Stimulated activated CD4-positive, alpha-beta T cell treated with anti-CD3 and anti-CD28 coated beads, Interleukin-12 subunit alpha, Interleukin-12 subunit beta, amount 100 ng/mL, for 4 hours (primary cell): ENCODE data around the gene ANO10.
"Not testable (repeated sequence)": the region's sequence is repeated elsewhere in the genome, so short reads cannot be mapped to it uniquely, and the experiment has no call there.

Experiments used
- DNase-seq: peaks from one replicate; pipeline ENCODE4 v3.0.0-alpha.2; 2020

ANO10 gene

DNA sequence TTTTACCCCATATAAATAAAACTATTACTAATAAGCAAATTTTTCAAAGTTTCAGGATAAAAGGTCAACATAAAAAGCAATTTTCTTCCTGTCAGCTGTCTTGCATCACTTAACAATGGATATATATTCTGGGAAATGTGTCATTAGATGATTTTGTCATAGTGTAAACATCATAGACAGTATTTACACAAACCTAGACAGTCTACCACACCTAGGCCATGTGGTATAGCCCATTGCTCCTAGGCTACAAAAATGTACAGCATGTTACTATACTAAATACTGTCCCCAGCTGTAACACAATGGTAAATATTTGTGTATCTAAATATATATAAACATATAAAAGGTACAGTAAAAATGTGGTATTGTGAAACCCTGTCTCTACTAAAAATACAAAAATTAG lies 156.7 kb downstream of the ANO10 start:
- no peak for DNase-seq

DNA sequence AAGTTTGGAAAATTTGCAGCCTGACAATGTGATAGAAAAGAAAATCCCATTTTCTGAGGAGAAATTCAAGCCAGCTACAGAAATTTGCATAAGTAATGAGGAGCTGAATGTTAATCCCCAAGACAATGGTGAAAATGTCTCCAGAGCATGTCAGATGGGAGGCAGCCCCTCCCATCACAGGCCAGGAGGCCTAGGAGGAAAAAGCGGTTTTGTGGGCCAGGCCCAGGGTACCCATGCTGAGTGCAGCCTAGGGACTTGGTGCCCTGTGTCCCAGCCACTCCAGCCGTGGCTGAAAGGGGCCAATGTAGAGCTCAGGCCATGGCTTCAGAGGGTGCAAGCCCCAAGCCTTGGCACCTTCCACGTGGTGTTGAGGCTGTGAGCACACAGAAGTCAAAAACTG lies 159.2 kb downstream of the ANO10 start:
- DNase-seq: not testable (repeated sequence)

DNA sequence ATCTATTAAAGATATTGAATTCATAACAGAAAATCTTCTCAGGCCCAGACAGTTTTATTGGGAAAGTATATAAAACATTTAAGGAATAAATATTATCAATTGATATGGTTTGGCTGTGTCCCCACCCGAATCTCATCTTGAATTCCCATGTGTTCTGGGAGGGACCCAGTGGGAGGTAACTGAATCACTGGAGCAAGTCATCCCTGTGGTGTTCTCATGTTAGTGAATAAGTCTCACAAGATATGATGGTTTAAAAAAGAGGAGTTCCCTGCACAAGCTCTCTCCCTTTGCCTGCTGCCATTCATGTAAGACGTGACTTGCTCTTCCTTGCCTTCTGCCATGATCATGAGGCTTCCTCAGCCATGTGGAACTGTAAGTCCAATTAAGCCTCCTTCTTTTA lies 160.5 kb downstream of the ANO10 start:
- no peak for DNase-seq

DNA sequence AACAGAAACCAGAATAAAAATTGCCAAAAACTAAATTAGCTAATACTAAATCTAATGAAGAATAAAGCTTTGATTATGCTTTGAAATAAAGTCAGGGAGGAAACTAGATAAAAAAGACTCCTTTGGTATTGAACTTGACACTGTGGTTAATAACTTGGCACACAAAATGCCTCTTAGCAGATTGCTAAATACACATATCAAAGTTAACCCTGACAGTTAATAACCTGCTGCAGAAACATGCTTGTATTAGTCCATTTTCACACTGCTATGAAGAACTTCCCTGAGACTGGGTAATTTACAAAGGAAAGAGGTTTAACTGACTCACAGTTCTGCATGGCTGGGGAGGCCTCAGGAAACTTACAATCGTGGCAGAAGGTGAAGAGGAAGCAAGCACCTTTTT lies 164.8 kb downstream of the ANO10 start:
- not testable (repeated sequence) for DNase-seq

DNA sequence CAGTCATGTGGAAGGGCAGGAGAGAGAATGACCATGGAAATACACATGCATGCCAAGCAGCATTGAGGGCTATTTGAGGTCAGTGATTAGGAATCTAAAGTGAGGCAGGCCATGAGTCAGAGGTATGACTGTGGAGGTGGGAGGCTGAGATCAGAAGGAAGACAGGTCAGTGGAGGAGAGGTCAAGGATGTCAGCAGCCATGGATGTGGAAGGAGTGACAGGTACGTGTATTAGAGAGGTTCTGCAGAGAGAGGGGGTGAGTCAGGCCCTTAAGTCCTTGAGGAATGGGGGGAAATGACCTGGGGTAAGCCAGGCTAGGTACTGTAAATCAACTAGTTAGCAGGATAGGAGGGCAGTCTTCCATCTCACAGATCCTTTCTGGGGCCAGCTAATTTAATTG lies 166.6 kb downstream of the ANO10 start:
- DNase-seq: no peak

DNA sequence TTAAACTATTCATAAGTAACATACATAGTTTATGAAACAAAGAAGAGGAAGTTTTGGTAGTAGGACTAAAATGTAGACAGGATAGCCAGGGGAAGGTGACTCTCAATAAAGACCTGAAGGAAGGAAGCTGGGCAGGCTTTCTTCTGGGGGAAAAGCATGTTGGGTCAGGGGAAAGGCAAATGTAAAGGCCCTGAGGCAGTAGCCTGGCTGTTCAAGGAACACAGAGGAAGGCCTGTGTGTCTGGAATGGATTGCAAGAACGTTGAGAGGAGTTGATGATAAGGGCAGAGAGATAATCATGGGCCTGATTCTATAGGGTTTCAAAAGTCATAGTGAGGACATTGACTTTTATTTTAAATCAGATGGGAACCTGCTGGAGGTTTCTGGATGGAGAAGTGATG lies 167.8 kb downstream of the ANO10 start:
- no peak for DNase-seq

DNA sequence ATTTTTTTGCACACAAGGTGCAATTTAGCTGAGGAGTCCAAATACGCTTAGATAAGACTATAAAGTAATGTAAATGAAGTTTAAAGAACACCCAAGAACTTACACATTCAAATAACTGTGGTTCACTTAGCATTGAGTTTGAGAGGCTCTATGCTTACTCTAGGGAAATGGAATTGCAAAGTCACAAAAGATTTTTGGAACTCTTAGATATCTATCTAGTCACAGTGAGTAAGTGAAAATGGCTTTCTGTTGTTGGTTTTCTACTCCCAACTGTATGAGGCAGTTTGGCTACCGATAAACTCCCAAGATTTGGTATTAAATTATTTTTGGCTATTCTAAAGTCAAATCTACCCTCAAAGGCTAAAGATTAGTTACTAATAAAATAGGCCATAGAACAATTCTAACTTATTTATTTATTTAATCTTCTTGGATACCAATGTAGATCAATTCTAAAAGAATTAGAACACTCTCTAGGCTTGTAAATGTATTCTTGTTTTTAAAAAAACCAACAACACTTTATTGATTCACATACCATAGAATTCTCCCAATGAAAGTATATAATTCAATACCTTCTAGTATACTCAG lies 170.0 kb downstream of the ANO10 start:
- no peak for DNase-seq

DNA sequence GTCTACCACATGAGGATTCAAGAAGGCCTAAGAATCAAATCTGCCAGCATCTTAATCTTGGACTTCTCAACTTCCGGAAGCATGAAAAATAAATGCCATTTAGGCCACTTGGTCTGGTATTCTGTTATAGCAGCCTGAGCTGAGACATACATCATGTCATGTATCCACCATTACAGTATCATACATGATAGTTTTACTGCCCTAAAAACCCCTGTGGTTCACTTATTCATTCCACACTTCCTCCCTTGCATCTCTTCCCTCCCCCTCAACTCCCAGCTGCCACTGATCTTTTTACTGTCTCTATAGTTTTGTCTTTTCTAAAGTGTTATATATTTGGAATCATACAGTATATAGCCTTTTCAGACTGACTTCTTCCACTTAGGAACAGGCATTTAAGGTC lies 173.7 kb downstream of the ANO10 start:
- no peak for DNase-seq

DNA sequence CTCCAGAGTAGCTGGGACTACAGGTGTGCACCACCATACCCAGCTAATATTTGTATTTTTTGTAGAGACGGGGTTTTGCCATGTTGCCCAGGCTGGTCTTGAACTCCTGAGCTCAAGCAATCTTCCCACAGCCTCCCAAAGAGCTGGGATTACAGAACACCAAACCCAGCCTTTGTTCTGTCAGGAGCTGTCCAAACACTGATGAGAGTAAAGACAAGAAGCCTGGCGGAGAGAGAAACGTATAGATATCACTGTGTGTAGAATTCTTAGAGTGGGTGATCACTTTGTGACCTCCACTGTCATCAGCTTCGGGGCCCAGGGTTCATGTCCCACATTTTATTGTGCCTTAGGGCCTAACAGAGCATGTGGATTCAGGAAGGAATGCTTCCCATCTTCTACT lies 176.0 kb downstream of the ANO10 start:
- DNase-seq: no peak

DNA sequence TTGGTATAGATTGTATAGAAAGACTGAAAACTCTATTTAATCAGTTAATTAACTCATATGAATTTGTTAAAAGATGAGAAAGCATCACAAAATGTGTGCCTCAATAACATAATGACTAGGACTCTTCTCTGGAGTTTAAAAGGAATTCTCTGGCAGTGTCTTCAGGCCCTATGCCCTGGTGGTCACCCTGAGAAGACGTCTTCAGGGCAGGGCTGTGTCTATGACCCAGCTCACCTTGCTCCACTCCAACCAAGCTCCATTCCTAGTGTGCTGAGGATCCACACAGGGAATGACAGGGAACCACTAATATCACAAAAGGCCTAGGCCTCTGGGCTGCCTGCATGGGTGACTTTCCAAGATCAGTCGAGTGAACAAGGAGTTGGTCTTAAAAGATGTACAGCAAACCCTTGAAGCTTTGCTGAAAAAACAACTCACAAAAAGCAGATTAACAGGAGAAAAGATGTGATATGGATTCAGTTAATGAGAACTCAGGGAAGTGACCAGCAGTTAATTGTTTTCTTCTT lies 178.9 kb downstream of the ANO10 start:
- DNase-seq: no peak

DNA sequence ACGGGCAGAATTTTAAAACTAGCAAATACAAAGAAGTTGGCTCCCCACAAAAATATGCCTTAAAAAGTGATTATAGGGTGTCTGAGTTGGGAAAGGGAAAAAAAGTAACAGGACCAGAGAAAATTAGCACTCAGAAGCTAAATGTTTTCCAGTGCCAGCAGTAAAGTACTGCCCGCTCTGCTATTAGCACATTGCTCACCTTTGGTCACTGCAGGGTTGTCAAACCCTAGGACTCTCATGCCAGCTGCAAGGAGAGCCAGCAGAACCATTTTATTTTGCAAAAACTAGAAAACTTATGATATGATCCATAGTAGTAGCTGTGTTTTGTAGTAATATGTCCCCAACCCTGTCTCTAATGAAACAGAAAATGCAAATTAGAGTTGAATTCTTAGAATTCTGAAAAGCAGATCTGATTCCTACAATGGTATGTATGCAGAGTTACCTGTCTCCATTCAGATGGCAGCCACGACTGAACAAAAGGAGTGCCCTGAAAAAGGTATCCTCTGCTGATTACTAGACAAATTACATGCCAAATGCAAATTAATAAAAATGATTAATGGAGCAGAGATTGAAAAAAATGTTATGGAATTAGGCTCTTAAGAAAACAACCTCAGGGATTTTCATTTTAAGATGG lies 185.2 kb downstream of the ANO10 start:
- no peak for DNase-seq

DNA sequence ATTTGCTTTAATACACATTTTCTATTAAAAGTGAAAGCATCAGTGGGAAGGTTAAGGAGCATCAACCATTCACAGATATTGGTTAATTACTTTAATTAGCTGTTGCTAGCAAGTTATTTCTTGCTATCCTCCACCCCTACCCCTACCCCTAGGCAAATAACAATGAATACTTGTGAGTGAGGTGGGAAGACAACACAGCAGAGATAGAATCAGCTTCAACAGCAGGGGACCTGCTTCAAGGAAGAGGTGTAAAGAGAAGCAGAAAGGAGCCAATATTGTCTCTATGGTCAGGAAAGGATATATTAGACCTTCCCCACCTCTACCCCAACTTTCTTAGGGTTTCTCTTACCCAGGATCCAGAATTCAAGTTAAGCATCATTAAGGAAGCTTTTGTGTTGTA lies 186.1 kb downstream of the ANO10 start:
- DNase-seq: no peak

DNA sequence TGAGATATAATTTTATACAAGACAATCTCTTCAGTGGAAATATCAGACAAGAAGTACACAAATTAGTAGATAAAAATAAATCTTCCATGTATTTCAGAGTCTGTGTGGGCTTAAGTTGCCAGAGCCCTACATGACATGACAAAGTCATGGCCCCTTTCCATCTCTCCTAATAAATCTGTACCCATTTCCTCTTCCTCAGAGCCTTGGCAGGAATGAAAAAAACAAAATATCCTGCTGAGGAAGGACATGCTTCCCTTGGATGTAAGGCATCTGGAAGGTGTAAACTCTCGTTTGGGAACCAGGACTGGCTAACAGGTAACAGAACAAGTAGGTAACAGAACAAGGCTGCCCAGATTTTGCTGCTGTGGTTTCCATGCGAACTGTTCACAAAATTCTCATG lies 187.4 kb downstream of the ANO10 start:
- no peak for DNase-seq

DNA sequence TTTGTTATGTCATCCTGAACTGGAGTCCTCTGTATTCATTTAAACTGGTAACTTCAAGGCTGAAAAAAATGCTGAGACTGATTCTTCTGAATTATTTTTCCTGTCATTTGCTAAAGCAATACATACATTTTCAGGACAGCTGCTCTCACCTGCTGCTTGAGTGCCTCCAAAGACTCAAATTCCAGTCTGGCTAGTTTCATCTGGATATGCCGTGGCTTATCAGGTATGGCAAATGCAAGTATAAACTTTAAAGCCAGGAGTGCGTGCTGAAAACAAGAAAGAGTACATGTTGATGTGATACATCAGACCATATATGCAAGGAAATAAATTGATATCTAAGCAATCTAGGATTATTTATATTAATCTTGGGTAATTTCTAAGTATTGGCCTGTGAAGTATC lies 189.3 kb downstream of the ANO10 start:
- no peak for DNase-seq

DNA sequence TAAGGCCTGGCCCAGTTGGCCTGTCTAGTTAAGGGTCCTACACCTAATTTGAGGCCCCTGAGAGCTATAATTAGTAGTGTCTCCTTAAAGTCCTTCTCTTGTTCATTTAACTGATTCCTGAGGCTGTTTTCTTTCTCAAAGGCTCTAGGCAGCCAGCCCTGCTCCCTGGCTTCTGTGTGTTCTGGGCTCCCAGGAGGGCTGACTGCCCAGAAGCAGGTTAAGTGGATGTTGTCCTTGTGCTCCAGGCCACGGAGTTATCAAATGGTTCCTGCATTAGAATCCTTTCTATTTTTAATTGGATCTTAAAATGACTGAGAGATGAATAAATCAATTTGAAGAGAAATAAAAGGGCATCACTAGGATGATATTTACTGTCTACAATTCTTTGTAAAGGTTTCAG lies 195.4 kb downstream of the ANO10 start:
- DNase-seq: no peak

DNA sequence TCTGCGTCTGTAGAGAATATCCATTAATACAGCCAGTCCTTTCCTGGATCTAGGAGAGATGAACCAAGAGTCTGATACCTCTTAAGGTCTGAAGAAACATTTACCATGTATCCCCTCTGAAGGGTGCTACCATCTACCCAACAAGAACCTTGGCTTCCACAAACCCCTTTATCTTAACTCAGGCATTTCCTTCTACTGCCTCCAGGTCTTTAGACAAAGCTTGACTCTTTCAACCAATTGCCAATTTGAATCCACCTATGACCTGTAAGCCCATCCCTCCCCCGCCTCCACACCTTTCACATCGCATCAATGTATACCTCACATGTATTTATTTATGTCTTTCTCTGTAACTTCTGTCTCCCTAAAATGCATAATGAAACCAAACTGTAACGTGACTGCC lies 196.0 kb downstream of the ANO10 start:
- no peak for DNase-seq

DNA sequence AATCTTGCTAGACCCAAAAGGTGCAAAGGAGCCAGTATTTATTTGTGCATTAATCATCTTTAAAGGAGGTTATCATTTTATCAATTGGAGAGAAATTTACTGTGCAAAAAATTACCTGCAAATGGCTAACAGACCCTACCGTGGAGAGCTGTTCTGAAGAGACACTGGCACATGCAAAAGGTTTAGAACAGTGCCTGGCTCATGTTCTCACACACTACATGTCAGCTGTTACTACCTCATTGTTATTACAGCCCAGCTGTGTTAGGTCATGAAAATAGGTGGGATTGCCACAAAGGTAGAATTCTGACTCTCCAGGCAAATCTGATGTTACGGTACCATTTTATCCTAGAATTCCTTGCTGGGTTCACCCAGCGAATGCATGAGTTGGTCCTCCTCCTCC lies 198.2 kb downstream of the ANO10 start:
- no peak for DNase-seq

DNA sequence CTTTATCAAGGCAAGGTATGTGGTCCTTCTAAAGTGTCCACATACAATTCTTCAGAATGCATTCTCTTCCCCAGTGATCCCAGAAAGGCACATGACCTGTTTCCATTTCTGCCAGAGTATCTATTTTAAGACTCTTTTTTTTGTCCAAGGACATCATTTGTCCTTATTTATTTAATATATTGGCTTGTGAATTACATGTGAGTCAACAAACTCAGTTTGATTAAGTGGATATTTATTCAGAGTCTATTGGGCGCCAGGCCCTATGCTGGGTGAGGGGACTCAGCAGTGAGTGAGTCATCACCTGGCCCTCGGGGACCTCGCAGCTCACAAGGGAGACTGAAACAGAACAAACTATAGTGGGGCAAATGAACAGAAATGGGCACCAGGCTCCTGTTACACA lies 198.7 kb downstream of the ANO10 start:
- no peak for DNase-seq

DNA sequence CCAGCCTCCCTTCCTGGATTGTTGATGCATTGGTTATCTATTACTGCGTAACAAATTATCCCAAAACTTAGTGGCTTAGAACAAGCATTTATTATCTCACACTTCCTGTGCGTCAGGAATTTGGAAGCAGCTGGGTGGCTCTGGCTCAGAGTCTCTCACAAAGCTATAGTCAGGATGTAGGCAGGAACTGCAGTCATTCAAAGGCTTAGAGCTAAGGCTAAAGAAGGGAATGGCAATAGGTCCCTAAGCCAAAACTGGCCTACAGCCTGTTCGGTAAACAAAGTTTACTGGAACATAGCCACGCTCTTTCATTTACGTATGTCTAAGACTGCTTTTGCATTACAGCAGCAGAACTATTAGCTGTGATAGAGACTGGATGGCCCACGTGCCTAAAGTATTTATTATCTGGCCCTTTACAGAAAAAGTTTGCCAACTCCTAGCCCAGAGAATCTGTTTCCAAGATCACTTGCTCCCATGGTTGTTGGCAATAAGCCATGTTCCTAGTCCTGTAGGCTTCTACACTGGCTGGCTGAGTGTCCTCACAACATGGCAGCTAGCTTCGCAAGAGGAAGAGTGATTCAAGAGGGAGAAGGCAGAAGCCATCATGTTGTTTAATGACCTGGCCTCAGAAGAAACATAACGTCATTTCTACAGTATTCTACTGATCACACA lies 203.1 kb downstream of the ANO10 start:
- DNase-seq: no peak

DNA sequence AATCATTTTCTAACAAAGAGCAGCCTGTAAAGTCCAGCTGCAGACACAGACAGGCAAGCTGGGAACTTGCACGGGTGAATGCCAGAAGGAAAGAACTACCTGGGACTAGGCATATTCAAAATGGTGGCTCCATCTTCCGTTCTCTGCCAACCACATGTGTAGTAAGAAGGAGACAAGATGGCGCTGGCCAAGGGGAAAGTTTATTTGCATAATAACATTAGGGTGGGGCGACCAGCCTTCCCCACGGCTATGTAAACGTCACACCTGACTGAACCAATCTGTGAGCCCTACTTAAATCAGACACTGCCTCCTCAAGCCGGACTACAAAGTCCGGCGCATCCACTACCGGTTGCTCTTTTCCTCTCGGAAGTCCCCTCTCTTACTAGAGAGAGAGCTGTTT lies 204.7 kb downstream of the ANO10 start:
- no peak for DNase-seq

DNA sequence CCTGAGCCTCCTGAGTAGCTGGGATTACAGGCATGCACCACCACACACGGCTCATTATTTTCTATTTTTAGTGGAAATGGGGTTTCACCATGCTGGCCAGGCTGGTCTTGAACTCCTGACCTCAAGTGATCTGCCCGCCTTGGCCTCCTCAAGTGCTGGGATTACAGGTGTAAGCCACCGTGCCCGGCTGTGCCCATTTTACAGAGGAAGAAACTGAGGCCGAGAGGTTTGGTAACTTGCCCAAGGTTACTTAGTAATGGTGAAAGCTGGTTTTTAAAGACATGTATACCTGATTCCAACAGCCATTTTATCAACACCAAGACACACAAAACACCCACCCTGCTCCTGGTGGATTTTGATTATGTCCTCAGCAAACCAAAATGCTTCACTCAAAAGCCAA lies 206.7 kb downstream of the ANO10 start:
- DNase-seq: no peak

DNA sequence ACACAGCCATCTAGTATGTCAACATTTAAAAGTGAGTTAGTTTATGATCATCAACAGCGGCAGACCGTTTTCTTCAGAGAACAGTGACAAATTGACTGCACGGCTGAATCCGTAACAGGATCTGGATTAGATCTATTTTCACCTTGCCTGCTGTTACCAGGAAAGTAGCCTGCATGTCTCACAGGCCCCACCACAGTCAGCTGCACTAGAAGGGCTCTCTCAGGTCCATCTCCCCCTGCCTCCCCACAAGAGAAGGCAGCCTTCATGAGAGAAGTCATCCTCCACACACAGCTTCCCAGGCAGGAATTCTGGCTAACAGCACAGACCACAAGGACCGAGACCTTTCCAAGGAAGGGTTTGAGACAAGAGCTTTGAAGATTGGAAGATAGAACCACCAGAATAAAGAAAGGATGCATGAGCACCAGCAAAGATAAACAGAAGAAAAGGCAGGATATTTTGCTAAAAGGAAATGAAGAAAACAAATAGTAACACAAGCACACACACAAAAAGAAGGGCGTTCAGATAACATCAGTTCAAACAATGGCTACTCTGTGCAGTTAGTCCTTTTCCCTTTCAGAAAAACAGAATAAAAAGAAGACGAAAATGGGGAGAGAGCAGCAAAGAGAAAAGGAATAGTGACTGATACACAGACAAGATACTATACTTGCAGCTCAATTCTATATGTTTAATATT lies 208.0 kb downstream of the ANO10 start:
- no peak for DNase-seq

DNA sequence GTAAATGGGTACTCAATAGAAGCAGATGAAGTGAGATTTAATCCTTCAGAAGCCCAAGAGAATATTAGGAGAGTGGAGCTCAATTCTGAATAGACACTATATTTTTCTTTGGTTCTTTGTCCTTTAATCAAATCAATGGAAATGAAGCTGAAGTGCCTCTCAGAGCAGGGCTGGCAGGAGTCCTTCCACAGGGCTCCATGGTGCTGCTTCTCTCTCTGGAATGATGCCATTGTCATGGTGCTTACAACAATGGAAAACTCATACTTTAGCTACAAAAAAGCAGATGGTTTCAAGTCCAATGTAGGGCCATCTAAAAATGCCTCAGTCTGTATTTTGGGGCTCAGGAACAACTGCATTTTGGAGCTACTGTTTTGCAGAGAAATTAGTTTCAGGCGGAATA lies 210.4 kb downstream of the ANO10 start:
- DNase-seq: no peak

DNA sequence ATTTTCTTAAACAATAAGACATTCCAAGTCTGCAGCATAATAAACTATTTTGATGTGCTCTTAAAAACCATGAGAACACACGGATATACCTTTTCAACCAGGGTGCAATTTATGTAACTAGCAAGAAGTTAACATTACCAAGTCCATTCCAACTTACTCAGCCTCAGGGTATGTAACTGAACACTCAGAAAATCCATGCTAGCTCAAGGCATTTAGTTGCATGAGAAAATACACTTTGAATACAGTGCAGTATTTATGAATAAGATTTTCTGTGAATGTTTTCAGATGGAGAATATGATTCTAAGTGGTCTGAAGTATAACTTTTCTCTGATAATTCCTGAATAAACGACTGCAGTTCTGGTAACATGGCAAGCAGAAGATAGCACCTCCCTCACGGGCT lies 211.2 kb downstream of the ANO10 start:
- DNase-seq: no peak
